Ishikawa (cell line): ENCODE measurements around the gene TIMM50.

Experiments used
- CEBPB ChIP-seq: IDR thresholded peaks from 2 replicates; pipeline ENCODE4 v1.6.1; 2012
- CREB1 ChIP-seq: IDR thresholded peaks from 2 replicates; pipeline ENCODE4 v1.6.1; 2012; ENCODE audit warnings: low read depth
- EGR1 ChIP-seq: IDR thresholded peaks from 2 replicates; pipeline ENCODE4 v1.6.1; 2012
- EP300 ChIP-seq: IDR thresholded peaks from 2 replicates; pipeline ENCODE4 v1.6.1; 2012; ENCODE audit warnings: borderline replicate concordance
- FOXM1 ChIP-seq: IDR thresholded peaks from 2 replicates; pipeline ENCODE4 v1.6.1; 2012; ENCODE audit warnings: low read depth, borderline replicate concordance
- NFIC ChIP-seq: IDR thresholded peaks from 2 replicates; pipeline ENCODE4 v1.6.1; 2012
- RAD21 ChIP-seq: IDR thresholded peaks from 2 replicates; pipeline ENCODE4 v1.6.1; 2012; ENCODE audit warnings: low read depth
- TAF1 ChIP-seq: IDR thresholded peaks from 2 replicates; pipeline ENCODE4 v1.6.1; 2012; ENCODE audit warnings: low read depth, mild to moderate bottlenecking
- TCF12 ChIP-seq: IDR thresholded peaks from 2 replicates; pipeline ENCODE4 v1.6.1; 2012; ENCODE audit warnings: low read depth
- TEAD4 ChIP-seq: IDR thresholded peaks from 2 replicates; pipeline ENCODE4 v1.6.1; 2012
- YY1 ChIP-seq: IDR thresholded peaks from 2 replicates; pipeline ENCODE4 v1.6.1; 2012; ENCODE audit warnings: low read depth
- ZBTB7A ChIP-seq: IDR thresholded peaks from 2 replicates; pipeline ENCODE4 v1.6.1; 2012; ENCODE audit warnings: low read depth
- TF ChIP-seq, protein P1 (sequence below): IDR thresholded peaks from 2 replicates; pipeline ENCODE4 v1.6.1; 2012
- TF ChIP-seq, protein P2 (sequence below): IDR thresholded peaks from 2 replicates; pipeline ENCODE4 v1.6.1; 2012
- TF ChIP-seq, protein P3 (sequence below): IDR thresholded peaks from 2 replicates; pipeline ENCODE4 v1.6.1; 2012; ENCODE audit warnings: low read depth, mild to moderate bottlenecking

TIMM50 gene

DNA sequence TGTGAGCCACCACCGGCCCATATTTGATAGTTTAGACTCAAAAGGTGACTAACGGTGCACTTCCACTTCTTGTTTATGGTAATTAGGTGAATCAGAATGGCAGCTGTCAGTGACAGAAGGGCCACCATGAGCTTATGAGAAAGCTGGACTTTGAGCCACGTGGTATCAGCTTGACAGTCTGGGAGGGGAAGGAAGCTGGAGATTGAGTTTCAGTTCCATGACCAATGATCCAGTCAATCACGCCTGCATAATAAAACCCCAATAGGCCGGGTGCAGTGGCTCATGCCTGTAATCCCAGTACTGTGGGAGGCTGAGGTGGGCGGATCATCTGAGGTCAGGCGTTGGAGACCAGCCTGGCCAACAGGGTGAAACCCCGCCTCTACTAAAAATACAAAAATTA, 43.9 kb downstream of the TIMM50 start:
- TF ChIP-seq CREB1 (no peak), TEAD4 (no peak), NFIC (no peak), CEBPB (no peak), RAD21 (no peak)

DNA sequence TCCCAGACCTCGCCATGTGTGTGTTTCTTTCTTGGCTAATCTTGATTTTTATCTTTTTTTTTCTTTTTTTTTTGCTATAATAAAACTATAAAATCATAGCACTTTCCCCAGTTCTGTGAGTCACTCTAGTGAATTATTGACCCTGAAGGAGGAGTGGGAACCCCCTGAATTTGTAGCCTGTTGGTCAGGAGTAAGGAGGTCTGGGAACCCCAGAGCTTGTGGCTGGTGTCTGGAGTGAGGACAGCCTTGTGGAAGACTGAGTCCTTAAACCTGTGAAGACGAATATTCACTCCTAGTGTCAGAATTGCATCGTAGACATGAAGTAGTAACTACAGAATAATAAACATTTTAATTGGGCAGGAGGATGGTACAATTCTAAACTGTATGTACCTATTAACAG, 44.6 kb downstream of the TIMM50 start:
- TF ChIP-seq FOXM1 (no peak), RAD21 (no peak), EP300 (no peak), CREB1 (no peak), TEAD4 (no peak), YY1 (no peak), TAF1 (no peak), ZBTB7A (no peak), NFIC (no peak), CEBPB (no peak), TCF12 (no peak), EGR1 (no peak)
- TF ChIP-seq, protein P1, sequence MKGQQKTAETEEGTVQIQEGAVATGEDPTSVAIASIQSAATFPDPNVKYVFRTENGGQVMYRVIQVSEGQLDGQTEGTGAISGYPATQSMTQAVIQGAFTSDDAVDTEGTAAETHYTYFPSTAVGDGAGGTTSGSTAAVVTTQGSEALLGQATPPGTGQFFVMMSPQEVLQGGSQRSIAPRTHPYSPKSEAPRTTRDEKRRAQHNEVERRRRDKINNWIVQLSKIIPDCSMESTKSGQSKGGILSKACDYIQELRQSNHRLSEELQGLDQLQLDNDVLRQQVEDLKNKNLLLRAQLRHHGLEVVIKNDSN = no peak
- TF ChIP-seq, protein P2, sequence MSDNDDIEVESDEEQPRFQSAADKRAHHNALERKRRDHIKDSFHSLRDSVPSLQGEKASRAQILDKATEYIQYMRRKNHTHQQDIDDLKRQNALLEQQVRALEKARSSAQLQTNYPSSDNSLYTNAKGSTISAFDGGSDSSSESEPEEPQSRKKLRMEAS = no peak
- TF ChIP-seq, protein P3, sequence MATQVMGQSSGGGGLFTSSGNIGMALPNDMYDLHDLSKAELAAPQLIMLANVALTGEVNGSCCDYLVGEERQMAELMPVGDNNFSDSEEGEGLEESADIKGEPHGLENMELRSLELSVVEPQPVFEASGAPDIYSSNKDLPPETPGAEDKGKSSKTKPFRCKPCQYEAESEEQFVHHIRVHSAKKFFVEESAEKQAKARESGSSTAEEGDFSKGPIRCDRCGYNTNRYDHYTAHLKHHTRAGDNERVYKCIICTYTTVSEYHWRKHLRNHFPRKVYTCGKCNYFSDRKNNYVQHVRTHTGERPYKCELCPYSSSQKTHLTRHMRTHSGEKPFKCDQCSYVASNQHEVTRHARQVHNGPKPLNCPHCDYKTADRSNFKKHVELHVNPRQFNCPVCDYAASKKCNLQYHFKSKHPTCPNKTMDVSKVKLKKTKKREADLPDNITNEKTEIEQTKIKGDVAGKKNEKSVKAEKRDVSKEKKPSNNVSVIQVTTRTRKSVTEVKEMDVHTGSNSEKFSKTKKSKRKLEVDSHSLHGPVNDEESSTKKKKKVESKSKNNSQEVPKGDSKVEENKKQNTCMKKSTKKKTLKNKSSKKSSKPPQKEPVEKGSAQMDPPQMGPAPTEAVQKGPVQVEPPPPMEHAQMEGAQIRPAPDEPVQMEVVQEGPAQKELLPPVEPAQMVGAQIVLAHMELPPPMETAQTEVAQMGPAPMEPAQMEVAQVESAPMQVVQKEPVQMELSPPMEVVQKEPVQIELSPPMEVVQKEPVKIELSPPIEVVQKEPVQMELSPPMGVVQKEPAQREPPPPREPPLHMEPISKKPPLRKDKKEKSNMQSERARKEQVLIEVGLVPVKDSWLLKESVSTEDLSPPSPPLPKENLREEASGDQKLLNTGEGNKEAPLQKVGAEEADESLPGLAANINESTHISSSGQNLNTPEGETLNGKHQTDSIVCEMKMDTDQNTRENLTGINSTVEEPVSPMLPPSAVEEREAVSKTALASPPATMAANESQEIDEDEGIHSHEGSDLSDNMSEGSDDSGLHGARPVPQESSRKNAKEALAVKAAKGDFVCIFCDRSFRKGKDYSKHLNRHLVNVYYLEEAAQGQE = no peak

DNA sequence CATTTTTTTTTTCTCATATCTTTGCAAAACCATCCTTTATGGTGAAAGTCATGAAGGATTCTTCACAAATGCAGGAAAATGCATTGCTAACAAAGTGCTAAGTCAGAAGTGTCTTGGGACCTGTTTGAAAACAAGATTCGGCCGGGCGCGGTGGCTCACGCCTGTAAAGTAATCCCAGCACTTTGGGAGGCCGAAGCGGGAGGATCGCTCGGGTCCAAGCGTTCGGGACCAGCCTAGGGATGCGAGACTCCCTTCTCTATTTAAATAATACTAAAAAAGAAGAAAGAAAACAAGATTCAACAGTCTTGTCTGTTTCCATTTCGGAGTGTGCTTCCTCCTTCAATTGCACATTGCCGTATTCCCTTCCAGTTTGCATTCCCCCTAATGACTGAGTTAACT, 51.2 kb downstream of the TIMM50 start:
- TF ChIP-seq CREB1 = no peak

DNA sequence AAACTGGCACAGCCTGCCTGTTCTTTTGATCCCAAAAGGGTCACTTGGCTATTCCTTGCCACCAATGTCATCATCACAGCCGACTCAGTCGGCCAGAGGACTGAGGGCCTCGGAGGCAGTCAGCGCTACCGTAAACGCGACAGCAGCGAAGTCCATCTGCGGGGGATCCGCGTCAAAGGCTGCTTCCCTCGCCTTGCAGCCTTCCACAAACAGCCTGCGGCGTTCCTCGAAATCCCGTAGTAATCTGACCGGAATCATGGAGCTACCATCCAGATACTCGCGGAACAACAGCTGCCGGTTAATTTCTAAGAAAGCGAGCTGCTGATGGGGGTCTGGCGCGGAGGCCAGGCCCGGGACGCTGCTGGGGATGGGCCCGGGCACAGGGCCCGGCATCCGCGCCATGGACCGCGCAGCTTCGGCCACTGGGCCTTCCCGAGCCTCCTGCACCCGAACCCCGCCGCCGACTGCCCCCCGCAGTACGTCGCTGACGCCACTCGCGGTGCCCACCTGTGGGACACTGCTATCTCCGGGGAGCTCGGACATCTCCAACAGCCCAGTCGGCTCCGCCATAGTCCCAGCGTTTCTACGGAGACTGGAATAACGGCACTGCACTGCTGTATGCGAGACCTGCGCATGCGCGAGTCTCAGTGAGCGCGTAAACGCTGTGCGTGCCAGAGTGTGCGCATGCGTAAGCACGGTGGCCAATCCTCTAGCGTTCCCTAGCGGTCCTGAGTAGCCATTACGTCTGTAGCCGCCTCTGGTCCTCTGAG, 51.8 kb downstream of the TIMM50 start, which contains the start of gene EID2B:
Gene EID2B, minus strand, starts transcription at position 620 of the 770 bp plus-strand sequence. Its CDS starts 50 bp downstream, at position 570.
- TF ChIP-seq TCF12 = no peak
- peak; percentile 69; the same call in 1 of the 2 replicates for TF ChIP-seq TAF1
- TF ChIP-seq TEAD4 = no peak
- TF ChIP-seq CREB1 = no peak
- TF ChIP-seq, protein P2 = peak; percentile 21; the same call in 1 of the 2 replicates
- no peak for TF ChIP-seq EP300
- TF ChIP-seq CEBPB = no peak
- TF ChIP-seq ZBTB7A = no peak
- TF ChIP-seq, protein P1 = no peak
- peak; percentile 80 for TF ChIP-seq YY1
- TF ChIP-seq EGR1 = no peak
- TF ChIP-seq NFIC = no peak
- no peak for TF ChIP-seq FOXM1
- TF ChIP-seq, protein P3 = no peak
- peak; percentile 99 for TF ChIP-seq RAD21

DNA sequence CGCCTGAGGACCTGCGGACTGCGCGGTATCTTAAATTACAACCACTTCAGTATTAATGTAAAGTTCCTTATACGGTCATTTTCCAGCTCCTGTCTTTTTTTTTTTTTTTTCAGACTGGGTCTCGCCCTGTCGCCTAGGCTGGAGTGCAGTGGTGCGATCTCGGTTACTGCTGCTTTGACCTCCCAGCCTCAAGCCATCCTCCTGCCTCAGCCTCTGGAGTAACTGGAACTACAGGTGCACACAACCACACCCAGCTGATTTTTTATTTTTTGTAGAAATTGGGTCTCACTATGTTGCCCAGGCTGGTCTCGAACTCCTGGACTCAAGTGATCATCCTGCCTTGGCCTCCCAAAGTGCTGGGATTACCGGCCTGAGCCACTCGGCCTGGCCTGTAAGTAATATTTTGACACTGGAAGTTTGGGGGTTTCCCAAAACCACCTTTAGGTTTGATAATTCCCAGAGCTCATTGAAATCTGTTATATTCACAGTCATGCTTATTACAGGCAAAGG, 52.4 kb downstream of the TIMM50 start:
- TF ChIP-seq FOXM1 = no peak

DNA sequence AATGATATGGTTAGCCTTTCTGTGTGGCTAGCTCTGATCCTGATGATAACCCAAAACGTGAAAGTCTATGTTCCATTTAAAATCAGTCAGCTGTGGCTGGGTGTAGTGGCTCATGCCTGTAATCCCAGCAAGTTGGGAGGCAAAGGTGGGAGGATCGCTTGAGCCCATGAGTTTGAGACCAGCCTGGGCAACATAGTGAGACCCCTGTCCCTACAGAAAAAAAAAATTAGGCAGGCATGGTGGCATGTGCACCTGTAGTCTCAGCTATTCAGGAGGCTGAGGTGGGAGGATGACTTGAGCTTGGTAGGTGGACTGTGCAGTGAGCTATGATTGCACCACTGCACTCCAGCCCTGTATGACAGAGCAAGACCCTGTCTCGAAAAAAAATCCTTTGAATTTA, 53.2 kb downstream of the TIMM50 start:
- TF ChIP-seq, protein P3 = no peak
- TF ChIP-seq ZBTB7A (no peak), YY1 (no peak)
